Natural killer cell (primary cell): ENCODE measurements around the gene LSAMP. TPM values are rescaled to one million over a fixed set of nuclear protein-coding genes. Genes with fewer than 3 reads are reported as not detected.

Experiments used
- ATAC-seq, 3 donors: fragments of 150-1000 bp in 2 of 3; fragments of 200-7000 bp in 1 of 3; cut with Tn5 transposase; 1 replicate in 1 of 3; 2 replicates in 2 of 3; pipeline ENCODE4 v1.10.0; 2021; ENCODE audit warnings: mild to moderate bottlenecking in 2 of 3, moderate library complexity in 2 of 3
- DNase-seq, 2 donors: peaks; one replicate each; pipeline versions ENCODE4 v3.0.0 to v3.0.0-alpha.2; 2013 to 2021; ENCODE audit warnings: mixed read lengths in 1 of 2
- H3K27ac ChIP-seq: one replicate; pipeline ENCODE4 v1.5.1; 2013; ENCODE audit warnings: mild to moderate bottlenecking, low read length
- H3K27me3 ChIP-seq: one replicate; pipeline ENCODE4 v1.6.1; 2013; ENCODE audit warnings: low read length; ENCODE audit not compliant: control insufficient read depth, insufficient read depth
- H3K36me3 ChIP-seq: one replicate; pipeline ENCODE4 v1.6.1; 2013; ENCODE audit warnings: low read length; ENCODE audit not compliant: control insufficient read depth, insufficient read depth
- H3K4me1 ChIP-seq: one replicate; pipeline ENCODE4 v1.6.1; 2013; ENCODE audit warnings: low read length; ENCODE audit not compliant: control insufficient read depth, insufficient read depth
- H3K4me3 ChIP-seq: one replicate; pipeline ENCODE4 v1.5.1; 2013; ENCODE audit warnings: low read length
- H3K9me3 ChIP-seq: one replicate; pipeline ENCODE4 v1.6.1; 2013; ENCODE audit warnings: low read length; ENCODE audit not compliant: control insufficient read depth, insufficient read depth
- H3K27ac Mint-ChIP-seq, 2 donors: one replicate each; pipeline ENCODE4 v1.8.0; 2022; ENCODE audit warnings: mild to moderate bottlenecking in 2 of 2, mixed read lengths in 2 of 2, moderate library complexity in 1 of 2
- H3K27me3 Mint-ChIP-seq, 2 donors: one replicate each; pipeline ENCODE4 v1.8.0; 2022; ENCODE audit warnings: low read depth in 2 of 2, mixed read lengths in 2 of 2
- H3K36me3 Mint-ChIP-seq: one replicate; pipeline ENCODE4 v1.8.0; 2022; ENCODE audit warnings: mixed read lengths
- H3K4me1 Mint-ChIP-seq, 2 donors: one replicate each; pipeline ENCODE4 v1.8.0; 2022; ENCODE audit warnings: mixed read lengths in 2 of 2
- H3K4me3 Mint-ChIP-seq: one replicate; pipeline ENCODE4 v1.8.0; 2022; ENCODE audit warnings: mild to moderate bottlenecking, moderate library complexity, mixed read lengths
- H3K9me3 Mint-ChIP-seq, 2 donors: one replicate each; pipeline ENCODE4 v1.8.0; 2022; ENCODE audit warnings: mixed read lengths in 2 of 2
- CTCF ChIP-seq: fragments of 200-600 bp; IDR thresholded peaks from one replicate; pipeline ENCODE4 v1.8.0; 2022; ENCODE audit warnings: antibody characterized with exemption
- WGBS: methylation state at CpG from one replicate; pipeline ENCODE4 v1.1.7; 2013; ENCODE audit warnings: missing lambda C conversion rate; ENCODE audit not compliant: insufficient coverage; 5-methylcytosine and 5-hydroxymethylcytosine counted together
- intact Hi-C: fragments of 100-400 bp; cut with micrococcal nuclease; formaldehyde crosslinking; loops from one replicate; pipeline ENCODE4 v1.14.2; 2022
- total RNA-seq, 4 donors: library from RNA; stranded (reverse); fragments of 120-200 nt in 1 of 4; gene quantifications; one replicate each; pipeline versions ENCODE4 v1.2.3 to v1.2.4, GENCODE V29; 2013 to 2022

The LSAMP gene
- total RNA-seq, 3 donors from 2014 or later (not counting 1 experiment from before 2014, with no cell fraction given), result not detected

- Mint-ChIP-seq H3K4me3 (no peak overlapping the region), H3K27ac (no peak overlapping the region), H3K36me3 (no peaks in the 10 kb centered on the region), H3K4me1 (no peaks in the 10 kb centered on the region), H3K9me3 (peaks cover 11 to 12% of the 10 kb centered on the region in 2 donors), H3K27me3 (no peaks in the 10 kb centered on the region)
- Histone ChIP-seq H3K4me1 (no peaks in the 10 kb centered on the region), H3K27me3 (no peaks in the 10 kb centered on the region), H3K27ac (no peak overlapping the region), H3K36me3 (no peaks in the 10 kb centered on the region), H3K4me3 (no peak overlapping the region), H3K9me3 (peaks cover 3% of the 10 kb centered on the region)
- intact Hi-C loops, result no loop called here
- TF ChIP-seq CTCF, result no peak
- DNase-seq (no peak), ATAC-seq (no peak)
- WGBS, result 85% methylated on average over 2 of the region's 4 CpGs
These were observed 143.1 kb downstream of the LSAMP start for GRCh38 chr3:116302087-116302747.

GRCh38 chr3:116301422-116301821, 143.9 kb downstream of the LSAMP start:
- Histone ChIP-seq H3K9me3 (peaks cover 3% of the 10 kb centered on the region), H3K27me3 (no peaks in the 10 kb centered on the region), H3K36me3 (no peaks in the 10 kb centered on the region), H3K4me3 (no peak overlapping the region), H3K4me1 (no peaks in the 10 kb centered on the region), H3K27ac (no peak overlapping the region)
- Mint-ChIP-seq H3K36me3 (no peaks in the 10 kb centered on the region), H3K4me1 (no peaks in the 10 kb centered on the region), H3K27ac (no peak overlapping the region), H3K4me3 (no peak overlapping the region), H3K9me3 (peaks cover 11 to 12% of the 10 kb centered on the region in 2 donors), H3K27me3 (no peaks in the 10 kb centered on the region)
- TF ChIP-seq CTCF, result no peak
- ATAC-seq (no peak), DNase-seq (no peak)
- intact Hi-C loops, result no loop called here
- no CpG with 5 or more reads among the region's 1 CpG for WGBS

- Mint-ChIP-seq H3K27ac (no peak overlapping the region), H3K4me1 (no peaks in the 10 kb centered on the region), H3K4me3 (no peak overlapping the region), H3K27me3 (no peaks in the 10 kb centered on the region), H3K36me3 (no peaks in the 10 kb centered on the region), H3K9me3 (peaks cover 9 to 11% of the 10 kb centered on the region in 2 donors)
- H3K27me3 ChIP-seq, result no peaks in the 10 kb centered on the region
- no peak for DNase-seq
- no peak overlapping the region for H3K4me3 ChIP-seq
- no peak overlapping the region for H3K27ac ChIP-seq
- peaks cover 3% of the 10 kb centered on the region for H3K9me3 ChIP-seq
- TF ChIP-seq CTCF, result no peak
- 82% methylated on average over 5 of the region's 5 CpGs for WGBS
- H3K4me1 ChIP-seq, result no peaks in the 10 kb centered on the region
- H3K36me3 ChIP-seq, result no peaks in the 10 kb centered on the region
- intact Hi-C loops, result no loop called here
- ATAC-seq, result no peak
These were observed 145.1 kb downstream of the LSAMP start for GRCh38 chr3:116300226-116300625.

- intact Hi-C loops, result no loop called here
- H3K9me3 Mint-ChIP-seq, result peaks cover 9 to 10% of the 10 kb centered on the region in 2 donors
- H3K27ac Mint-ChIP-seq, result no peak overlapping the region
- H3K36me3 ChIP-seq, result no peaks in the 10 kb centered on the region
- H3K4me1 ChIP-seq, result no peaks in the 10 kb centered on the region
- H3K27me3 ChIP-seq, result no peaks in the 10 kb centered on the region
- H3K4me3 ChIP-seq, result no peak overlapping the region
- WGBS, result 74% methylated on average over 3 of the region's 3 CpGs
- H3K9me3 ChIP-seq, result peaks cover 3% of the 10 kb centered on the region
- no peak for ATAC-seq
- no peak for DNase-seq
- H3K27me3 Mint-ChIP-seq, result no peaks in the 10 kb centered on the region
- no peak for TF ChIP-seq CTCF
- H3K4me1 Mint-ChIP-seq, result no peaks in the 10 kb centered on the region
- no peak overlapping the region for H3K4me3 Mint-ChIP-seq
- no peak overlapping the region for H3K27ac ChIP-seq
- H3K36me3 Mint-ChIP-seq, result no peaks in the 10 kb centered on the region
These were observed 145.6 kb downstream of the LSAMP start for GRCh38 chr3:116299646-116300081.
